ENCODE measurements around the gene SAMD1. TPM values are rescaled to one million over a fixed set of nuclear protein-coding genes. Genes with fewer than 3 reads are reported as not detected.
A peak's percentile ranks its signal among the peaks of the same experiment; 100 is the strongest.

Gene SAMD1
- total RNA-seq, 1 donor from 2014 or later: 24.7 TPM

GRCh38 chr19:14089662-14090508 lies 666 bp downstream of the SAMD1 start:
- peak; percentile 61 for DNase-seq

GRCh38 chr19:14089412-14089661 lies 1.2 kb downstream of the SAMD1 start:
- peak; percentile 43 for DNase-seq

DNA sequence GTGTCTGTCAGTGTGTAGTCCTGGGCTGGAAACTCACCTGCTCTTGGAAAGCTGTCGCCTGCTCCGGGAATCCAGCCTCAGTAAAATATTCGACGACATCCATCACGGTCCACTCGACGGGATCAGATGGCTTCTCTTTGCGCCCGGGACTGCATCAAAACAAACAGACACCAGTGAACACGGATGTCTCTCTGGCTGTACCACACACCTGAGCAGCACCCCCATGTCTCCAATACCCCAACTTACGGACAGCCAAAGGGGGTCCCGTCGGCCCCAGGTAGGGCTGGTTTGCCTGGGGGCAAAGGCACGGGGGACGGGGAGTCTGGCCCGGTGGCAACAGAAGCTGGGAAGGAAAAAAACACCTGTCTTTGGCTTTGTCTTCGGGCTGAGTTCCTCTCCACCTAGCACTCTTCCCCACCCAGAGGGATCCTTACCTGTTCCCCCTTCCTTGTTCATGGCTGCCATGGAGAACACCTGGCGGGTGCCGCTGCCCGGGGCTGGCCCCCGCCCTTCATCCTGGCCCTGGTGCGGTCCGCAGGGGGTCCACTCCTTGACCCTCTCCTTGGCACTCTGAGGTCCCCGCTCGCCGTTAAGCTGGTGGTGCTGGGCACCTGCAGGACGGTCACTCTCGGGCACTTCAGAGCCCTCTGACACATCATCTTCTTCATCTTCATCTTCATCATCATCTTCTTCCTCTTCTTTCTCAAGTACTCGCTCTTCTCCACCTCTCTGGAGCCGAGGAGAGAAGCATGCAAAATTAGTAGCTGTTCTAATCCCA lies 1.7 kb downstream of the SAMD1 start:
- DNase-seq: no peak

GRCh38 chr19:14086098-14086497 lies 4.5 kb downstream of the SAMD1 start:
- no peak for DNase-seq

DNA sequence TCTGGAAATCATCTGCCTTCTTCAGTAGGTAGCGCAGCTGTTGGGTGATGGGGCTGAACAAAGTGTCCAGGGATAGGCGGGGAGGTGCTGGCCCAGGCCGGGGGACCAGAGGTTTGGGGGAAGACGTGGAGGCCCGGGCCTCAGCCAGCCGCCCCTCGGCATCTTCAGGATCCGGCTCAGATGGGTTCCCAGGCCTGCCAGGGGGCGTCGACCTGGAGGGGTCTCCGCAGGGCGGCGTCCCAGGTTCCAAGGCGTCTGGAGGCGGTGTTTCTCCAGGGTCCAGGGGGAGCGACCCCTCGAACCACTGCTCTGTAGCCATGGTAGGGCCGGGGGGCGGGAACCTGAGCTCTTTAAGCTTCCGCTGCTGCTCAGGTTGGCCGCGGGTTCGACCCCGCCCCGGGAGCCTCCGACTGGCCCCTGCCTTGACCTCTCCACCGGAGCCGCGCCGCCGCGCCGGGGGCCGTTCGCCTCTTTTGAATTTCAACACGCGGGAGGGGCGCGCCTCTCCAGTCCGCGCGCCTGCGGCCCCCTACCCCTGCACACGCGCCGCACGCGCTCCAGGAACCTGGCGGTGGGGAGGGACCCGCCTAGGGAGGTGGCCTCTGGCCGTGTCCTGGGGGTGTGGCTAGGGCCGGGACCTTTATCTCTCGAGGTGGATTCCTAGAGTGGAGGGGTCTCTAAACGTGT lies 5.1 kb downstream of the SAMD1 start, which contains the start of gene C19orf67:
C19orf67 (minus strand) TSS at position 475 of the 687 bp plus-strand sequence; CDS start at position 319, 156 bp downstream.
- no peak for DNase-seq

DNA sequence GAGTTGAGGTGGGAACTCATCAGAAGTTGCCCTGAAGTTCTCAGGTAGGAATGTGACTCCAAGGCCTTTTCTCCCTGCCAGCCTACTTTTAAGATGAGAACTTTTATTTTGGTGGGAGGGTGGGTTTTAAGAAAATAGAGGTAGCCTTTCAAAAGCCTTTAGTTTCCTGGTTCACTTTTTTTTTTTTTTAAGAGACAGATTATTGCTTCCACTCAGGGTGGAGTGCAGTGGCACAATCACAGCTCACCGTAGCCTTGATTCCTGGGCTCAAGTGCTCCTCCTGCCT lies 7.9 kb downstream of the SAMD1 start:
- no peak for DNase-seq

- no peak for DNase-seq
These were observed 8.5 kb downstream of the SAMD1 start for GRCh38 chr19:14081797-14082674.

DNA sequence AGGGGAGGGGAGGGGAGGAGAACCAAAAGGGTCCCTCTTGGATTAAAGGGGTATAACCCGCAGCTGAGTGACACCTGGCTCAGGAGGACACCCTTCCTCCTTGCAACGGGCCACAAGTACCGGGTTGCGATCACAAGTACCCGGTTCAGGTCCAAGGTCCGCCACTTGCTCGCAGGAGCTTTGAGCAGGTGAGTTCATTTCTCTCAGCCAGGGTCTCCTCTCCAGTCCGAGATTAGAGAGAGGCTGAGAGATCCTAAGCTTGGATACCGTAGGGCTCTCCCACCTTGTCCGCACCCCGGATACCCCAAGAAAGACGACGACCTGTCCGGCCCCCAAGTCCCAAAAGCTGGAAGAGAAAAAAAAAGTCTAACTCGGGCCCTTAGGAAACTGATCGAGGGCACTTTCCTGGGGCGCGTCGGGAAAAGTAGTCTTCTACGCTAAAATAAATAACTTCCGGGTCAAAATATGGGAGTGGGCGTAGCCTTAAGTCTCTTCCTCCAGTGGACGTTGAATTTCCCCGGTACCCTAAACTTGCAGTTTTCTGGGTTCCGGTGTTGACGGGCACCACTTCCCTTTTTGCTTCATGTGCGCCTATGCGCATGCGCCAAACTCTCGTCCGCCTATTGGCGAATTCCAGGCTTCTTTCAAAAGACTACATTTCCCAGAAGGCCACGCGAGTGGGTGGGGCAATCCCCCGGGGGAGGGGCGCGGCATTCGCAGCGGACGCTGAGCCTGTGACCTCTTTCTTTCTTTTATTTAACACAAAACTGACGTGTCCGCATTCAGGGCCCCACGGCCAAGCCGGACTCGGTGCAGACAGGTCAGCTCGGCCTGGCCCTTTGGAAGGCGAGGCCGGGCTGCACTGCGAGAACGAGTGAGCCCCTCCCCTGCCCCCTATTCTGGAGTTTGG lies 9.4 kb downstream of the SAMD1 start:
- DNase-seq: peak; percentile 100

DNA sequence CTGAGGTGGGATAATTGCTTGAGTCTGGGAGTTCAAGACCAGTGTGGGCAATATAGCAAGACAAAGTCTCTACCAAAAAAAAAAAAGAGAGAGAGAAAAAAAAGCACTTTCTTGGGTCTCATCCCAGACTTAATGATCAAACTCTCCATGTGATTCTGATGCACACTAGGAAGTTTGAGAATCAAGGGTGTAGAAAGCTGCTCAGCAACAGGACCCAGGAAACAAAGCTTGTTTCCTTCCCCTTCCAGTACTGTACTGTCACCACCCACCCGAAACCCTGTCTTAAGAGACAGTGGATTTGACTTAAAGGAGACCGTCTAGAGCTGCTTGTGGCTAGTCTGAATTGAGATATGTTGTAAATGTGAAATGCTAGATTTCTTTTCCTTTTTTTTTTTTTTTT lies 12.1 kb downstream of the SAMD1 start:
- DNase-seq: no peak

- DNase-seq: peak; percentile 44
These were observed 16.4 kb downstream of the SAMD1 start for GRCh38 chr19:14073925-14074838.

DNA sequence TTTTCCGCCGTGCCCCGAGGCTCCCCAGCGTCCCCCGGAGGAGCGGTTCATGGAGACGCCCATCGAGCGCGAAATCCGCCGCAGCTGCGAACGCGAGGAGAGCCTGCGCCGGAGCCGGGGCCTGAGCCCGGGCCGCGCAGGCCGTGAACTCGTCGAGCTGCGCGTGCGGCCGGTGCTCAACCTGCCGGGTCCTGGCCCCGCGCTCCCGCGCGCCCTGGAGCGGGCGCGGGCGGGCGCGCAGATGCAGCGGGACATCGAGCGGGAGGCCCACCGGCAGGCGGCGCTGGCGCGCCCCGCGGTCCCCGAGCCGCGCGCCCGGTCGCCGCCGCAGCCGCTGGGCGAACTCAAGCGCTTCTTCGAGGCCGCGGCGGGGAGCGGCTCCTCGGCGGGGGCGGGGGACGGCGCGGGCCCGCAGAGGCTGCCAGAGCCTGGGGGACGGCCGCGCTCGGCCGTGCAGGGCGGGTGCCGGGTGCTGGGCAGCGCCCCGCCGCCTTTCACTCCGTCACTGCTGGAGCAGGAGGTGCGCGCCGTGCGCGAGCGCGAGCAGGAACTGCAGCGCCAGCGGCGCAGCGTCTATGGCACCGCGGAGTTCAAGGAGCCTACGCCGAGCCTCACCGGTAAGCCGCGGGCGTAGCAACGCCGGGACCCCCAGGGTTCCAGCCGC lies 17.2 kb downstream of the SAMD1 start:
- peak; percentile 79 for DNase-seq

DNA sequence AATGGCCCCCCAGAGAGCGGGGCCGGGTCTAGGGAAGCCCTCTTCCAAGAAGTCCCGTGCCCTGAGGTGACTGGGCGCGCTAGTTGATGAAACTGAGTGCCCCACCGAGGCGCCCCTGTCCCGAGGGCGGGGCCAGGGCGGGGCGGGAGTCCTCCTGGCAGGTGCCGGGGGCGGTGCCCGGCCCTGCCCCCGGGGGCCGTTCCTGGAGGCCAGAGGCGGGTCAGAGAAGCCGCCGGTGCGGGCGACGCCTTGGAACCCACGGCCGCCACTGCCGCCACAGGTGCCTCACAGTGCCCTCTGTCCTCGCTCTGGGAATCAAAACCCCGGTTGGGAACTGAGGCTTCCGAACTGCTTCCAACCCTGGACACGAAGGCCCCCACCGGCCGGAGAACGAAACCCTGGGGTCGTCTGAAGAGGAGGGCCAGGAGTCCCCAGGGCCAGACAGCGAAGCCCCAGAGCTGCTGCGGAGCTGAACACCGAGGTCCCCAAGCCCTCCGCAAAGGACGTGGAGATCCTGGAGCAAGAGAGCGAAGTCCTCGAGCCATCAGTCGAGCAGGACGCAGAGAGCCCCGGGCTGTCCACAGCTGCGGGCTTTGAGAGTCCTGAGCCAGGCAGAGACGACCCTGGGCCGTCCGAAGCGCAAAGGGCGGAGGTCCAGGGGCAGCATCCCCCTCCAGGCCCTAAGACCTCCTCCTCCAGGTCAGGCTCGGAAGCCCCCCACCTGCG lies 17.9 kb downstream of the SAMD1 start, which contains the start of gene MISP3:
MISP3 (plus strand) TSS at position 252 of the 726 bp plus-strand sequence. CDS start 524 bp downstream, outside the sequence.
- DNase-seq: no peak

GRCh38 chr19:14070268-14071050 lies 20.1 kb downstream of the SAMD1 start:
- no peak for DNase-seq

DNA sequence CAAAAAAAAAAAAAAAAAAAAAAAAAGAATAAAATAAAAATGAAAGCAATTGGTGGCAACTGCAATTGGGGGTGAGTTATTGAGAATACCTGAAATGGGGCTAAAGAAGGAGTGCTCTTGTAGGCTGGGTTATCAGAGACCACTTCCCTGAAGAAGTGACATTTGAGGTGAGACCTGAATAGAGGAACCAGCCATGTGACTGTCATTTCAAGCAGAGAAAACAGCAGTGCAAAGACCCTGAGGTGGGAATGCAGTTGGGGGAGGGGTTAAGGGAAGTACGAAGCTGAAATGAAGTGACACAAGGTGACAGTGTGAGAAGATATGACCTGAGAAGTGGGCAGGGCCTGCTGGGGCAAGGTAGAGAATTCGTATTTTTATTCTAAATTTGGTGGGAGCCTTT lies 24.4 kb downstream of the SAMD1 start:
- DNase-seq: no peak

DNA sequence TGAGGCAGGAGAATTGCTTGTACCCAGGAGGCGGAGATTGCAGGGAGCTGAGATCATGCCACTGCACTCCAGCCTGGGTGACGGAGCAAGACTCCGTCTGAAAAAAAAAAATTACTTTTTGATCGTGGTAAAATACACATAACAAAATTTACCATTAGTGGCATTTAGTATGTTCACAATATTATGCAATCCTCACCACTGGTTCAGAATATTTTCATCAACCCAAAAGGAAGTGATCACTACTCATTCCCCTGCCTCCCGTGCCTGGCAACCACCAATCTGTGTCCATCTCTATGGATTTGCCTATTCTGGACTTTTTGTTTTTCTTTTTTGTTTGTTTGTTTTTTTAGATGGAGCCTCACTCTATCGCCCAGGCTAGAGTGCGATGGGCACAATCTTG lies 27.4 kb downstream of the SAMD1 start:
- DNase-seq: no peak

DNA sequence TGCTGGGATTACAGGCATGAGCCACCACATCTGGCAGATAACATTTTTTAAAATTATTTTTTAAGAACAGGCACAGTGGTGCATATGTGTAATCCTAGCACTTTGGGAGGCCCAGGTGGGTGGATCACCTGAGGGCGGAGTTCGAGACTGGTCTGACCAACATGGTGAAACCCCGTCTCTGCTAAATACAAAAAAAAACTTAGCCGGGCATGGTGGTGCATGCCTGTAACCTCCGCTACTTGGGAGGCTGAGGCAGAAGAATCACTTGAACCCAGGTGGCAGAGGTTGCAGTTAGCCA lies 28.0 kb downstream of the SAMD1 start:
- no peak for DNase-seq

GRCh38 chr19:14061751-14062557 lies 28.6 kb downstream of the SAMD1 start, which contains the start of gene PALM3:
Gene PALM3 (minus strand): TSS chr19:14062076. CDS start chr19:14061980, 96 bp downstream.
- DNase-seq: no peak

All from tongue (tissue), 2 donors.